Neuron (in vitro differentiated cells): Measurements from ENCODE around the gene TNNT2.

Experiments used
- H2AFZ ChIP-seq: one replicate; pipeline ENCODE4 v1.6.1; 2013; ENCODE audit warnings: low read depth, mild to moderate bottlenecking, inconsistent platforms, low read length, moderate library complexity
- H3K27me3 ChIP-seq: one replicate; pipeline ENCODE4 v1.6.1; 2013; ENCODE audit warnings: low read length; ENCODE audit not compliant: insufficient read depth
- H3K36me3 ChIP-seq: one replicate; pipeline ENCODE4 v1.6.1; 2013; ENCODE audit warnings: low read length; ENCODE audit not compliant: insufficient read depth
- H3K4me1 ChIP-seq: one replicate; pipeline ENCODE4 v1.6.1; 2013; ENCODE audit warnings: low read length; ENCODE audit not compliant: insufficient read depth
- H3K4me3 ChIP-seq: 2 replicates; pipeline ENCODE4 v1.5.1; 2013; ENCODE audit warnings: mild to moderate bottlenecking, low read length, moderate library complexity
- H3K9me3 ChIP-seq: one replicate; pipeline ENCODE4 v1.6.1; 2013; ENCODE audit warnings: low read length

TNNT2 gene

GRCh38 chr1:201411292-201411691 is 33.8 kb upstream of the TNNT2 start:
- no peaks in the 10 kb centered on the region for H3K36me3 ChIP-seq

GRCh38 chr1:201409440-201409839 is 32.0 kb upstream of the TNNT2 start:
- H2AFZ ChIP-seq, result no peak overlapping the region
- H3K36me3 ChIP-seq, result no peaks in the 10 kb centered on the region
- H3K9me3 ChIP-seq, result no peaks in the 10 kb centered on the region
- peaks cover 13% of the 10 kb centered on the region for H3K27me3 ChIP-seq
- H3K4me1 ChIP-seq, result no peaks in the 10 kb centered on the region
- no peak overlapping the region for H3K4me3 ChIP-seq

More at GRCh38 chr1:201411292-201411691, 33.8 kb upstream of the TNNT2 start:
- Histone ChIP-seq H3K4me3 (no peak overlapping the region), H3K4me1 (no peaks in the 10 kb centered on the region), H3K27me3 (peaks cover 18% of the 10 kb centered on the region), H3K9me3 (no peaks in the 10 kb centered on the region), H2AFZ (no peak overlapping the region)

GRCh38 chr1:201408834-201409200 is 31.3 kb upstream of the TNNT2 start:
- H3K27me3 ChIP-seq, result peaks cover 13% of the 10 kb centered on the region
- no peaks in the 10 kb centered on the region for H3K4me1 ChIP-seq

GRCh38 chr1:201408176-201408833 is 30.8 kb upstream of the TNNT2 start:
- no peaks in the 10 kb centered on the region for H3K9me3 ChIP-seq
- no peak overlapping the region for H3K4me3 ChIP-seq
- no peaks in the 10 kb centered on the region for H3K4me1 ChIP-seq
- H3K36me3 ChIP-seq, result no peaks in the 10 kb centered on the region
- H3K27me3 ChIP-seq, result peaks cover 13% of the 10 kb centered on the region
- no peak overlapping the region for H2AFZ ChIP-seq

More at GRCh38 chr1:201408834-201409200, 31.3 kb upstream of the TNNT2 start:
- Histone ChIP-seq H3K36me3 (no peaks in the 10 kb centered on the region), H3K4me3 (no peak overlapping the region), H2AFZ (no peak overlapping the region), H3K9me3 (no peaks in the 10 kb centered on the region)

- H3K27me3 ChIP-seq, result peaks cover 17% of the 10 kb centered on the region
- no peaks in the 10 kb centered on the region for H3K4me1 ChIP-seq
- no peaks in the 10 kb centered on the region for H3K36me3 ChIP-seq
- H3K4me3 ChIP-seq, result no peak overlapping the region
- no peaks in the 10 kb centered on the region for H3K9me3 ChIP-seq
- no peak overlapping the region for H2AFZ ChIP-seq
These were observed 29.4 kb upstream of the TNNT2 start for GRCh38 chr1:201406831-201407406.

GRCh38 chr1:201405484-201405831 is 28.0 kb upstream of the TNNT2 start:
- Histone ChIP-seq H3K36me3 (no peaks in the 10 kb centered on the region), H3K4me1 (no peaks in the 10 kb centered on the region), H3K4me3 (no peak overlapping the region), H2AFZ (no peak overlapping the region), H3K9me3 (no peaks in the 10 kb centered on the region), H3K27me3 (peaks cover 26% of the 10 kb centered on the region)

- no peak overlapping the region for H3K4me3 ChIP-seq
- H3K36me3 ChIP-seq, result no peaks in the 10 kb centered on the region
- H3K9me3 ChIP-seq, result no peaks in the 10 kb centered on the region
- no peak overlapping the region for H2AFZ ChIP-seq
- peaks cover 30% of the 10 kb centered on the region for H3K27me3 ChIP-seq
- H3K4me1 ChIP-seq, result no peaks in the 10 kb centered on the region
These were observed 27.4 kb upstream of the TNNT2 start for GRCh38 chr1:201404722-201405483.

- Histone ChIP-seq H3K36me3 (no peaks in the 10 kb centered on the region), H3K9me3 (no peaks in the 10 kb centered on the region), H2AFZ (no peak overlapping the region), H3K27me3 (peaks cover 38% of the 10 kb centered on the region), H3K4me3 (no peak overlapping the region), H3K4me1 (no peaks in the 10 kb centered on the region)
These were observed 26.6 kb upstream of the TNNT2 start for GRCh38 chr1:201404055-201404454.

- Histone ChIP-seq H3K9me3 (no peaks in the 10 kb centered on the region), H3K4me3 (no peak overlapping the region), H3K27me3 (peaks cover 45% of the 10 kb centered on the region), H3K36me3 (no peaks in the 10 kb centered on the region), H2AFZ (no peak overlapping the region), H3K4me1 (no peaks in the 10 kb centered on the region)
These were observed 25.9 kb upstream of the TNNT2 start for GRCh38 chr1:201403359-201403758.

GRCh38 chr1:201401700-201402099 is 24.2 kb upstream of the TNNT2 start:
- no peak overlapping the region for H2AFZ ChIP-seq
- peaks cover 61% of the 10 kb centered on the region for H3K27me3 ChIP-seq
- no peaks in the 10 kb centered on the region for H3K36me3 ChIP-seq
- no peaks in the 10 kb centered on the region for H3K4me1 ChIP-seq
- no peaks in the 10 kb centered on the region for H3K9me3 ChIP-seq
- no peak overlapping the region for H3K4me3 ChIP-seq

GRCh38 chr1:201400852-201401230 is 23.4 kb upstream of the TNNT2 start:
- no peak overlapping the region for H2AFZ ChIP-seq
- no peaks in the 10 kb centered on the region for H3K9me3 ChIP-seq
- H3K27me3 ChIP-seq, result peaks cover 70% of the 10 kb centered on the region
- no peaks in the 10 kb centered on the region for H3K4me1 ChIP-seq
- no peak overlapping the region for H3K4me3 ChIP-seq
- no peaks in the 10 kb centered on the region for H3K36me3 ChIP-seq

- Histone ChIP-seq H3K36me3 (no peaks in the 10 kb centered on the region), H3K4me1 (no peaks in the 10 kb centered on the region), H3K4me3 (no peak overlapping the region), H3K9me3 (no peaks in the 10 kb centered on the region), H3K27me3 (peaks cover 74% of the 10 kb centered on the region), H2AFZ (no peak overlapping the region)
These were observed 22.9 kb upstream of the TNNT2 start for GRCh38 chr1:201400212-201400851.
